PC-9 (cell line): ENCODE measurements around the gene USP38. TPM values are rescaled to one million over a fixed set of nuclear protein-coding genes. Genes with fewer than 3 reads are reported as not detected.

Experiments
- BruUV-seq: library from RNA; stranded (reverse); fragments of 400-500 nt; replicated peaks from 2 replicates; lab custom pipeline; 2021; lab: Mats Ljungman, UMichigan
- CTCF ChIA-PET: fragments of 300-600 bp; sonication (Branson Sonifier 250); formaldehyde crosslinking; loops from one replicate; lab custom pipeline; 2022; ENCODE audit warnings: antibody characterized with exemption; lab: Charles Lee
- POLR2A ChIA-PET: fragments of 300-600 bp; sonication (Branson Sonifier 250); formaldehyde crosslinking; loops from one replicate; lab custom pipeline; 2022; ENCODE audit warnings: antibody characterized with exemption; ENCODE audit not compliant: unreplicated experiment; lab: Charles Lee
- DNase-seq, 2 experiments: peaks; one replicate each; pipeline versions ENCODE4 v3.0.0 to v3.0.0-alpha.2; 2015 to 2022; ENCODE audit warnings: mixed read lengths in 1 of 2
- H2AFZ ChIP-seq: fragments of 200-600 bp; sonication (generic); 2 replicates; pipeline ENCODE4 v1.8.1; 2017; ENCODE audit warnings: antibody characterized with exemption
- H3F3A ChIP-seq: fragments of 200-600 bp; sonication (generic); 2 replicates; pipeline ENCODE4 v1.8.1; 2017; ENCODE audit warnings: antibody characterized with exemption, mild to moderate bottlenecking, low read depth; ENCODE audit not compliant: insufficient read depth
- H3K27ac ChIP-seq: fragments of 200-600 bp; sonication (generic); 2 replicates; pipeline ENCODE4 v1.6.1; 2016; ENCODE audit warnings: mixed run types
- H3K27me3 ChIP-seq: fragments of 200-600 bp; sonication (generic); 2 replicates; pipeline ENCODE4 v1.6.1; 2016; ENCODE audit warnings: low read depth, mixed run types; ENCODE audit not compliant: insufficient read depth
- H3K36me3 ChIP-seq: fragments of 200-600 bp; sonication (generic); 2 replicates; pipeline ENCODE4 v1.6.1; 2016; ENCODE audit warnings: low read depth, mixed run types
- H3K4me1 ChIP-seq: fragments of 200-600 bp; sonication (generic); replicated peaks from 2 replicates; pipeline ENCODE4 v1.6.1; 2016; ENCODE audit warnings: mixed run types; ENCODE audit not compliant: insufficient read depth
- H3K4me2 ChIP-seq: fragments of 200-600 bp; sonication (generic); 2 replicates; pipeline ENCODE4 v1.6.1; 2017; ENCODE audit warnings: mixed run types
- H3K4me3 ChIP-seq: fragments of 200-600 bp; sonication (generic); 2 replicates; pipeline ENCODE4 v1.6.1; 2016; ENCODE audit warnings: mixed run types
- H3K79me2 ChIP-seq: fragments of 200-600 bp; sonication (generic); 2 replicates; pipeline ENCODE4 v1.6.1; 2017; ENCODE audit warnings: low read depth, mixed run types
- H3K9me2 ChIP-seq: fragments of 200-600 bp; sonication (generic); 2 replicates; pipeline ENCODE4 v1.8.1; 2017; ENCODE audit warnings: mild to moderate bottlenecking; ENCODE audit not compliant: insufficient read depth
- H3K9me3 ChIP-seq: fragments of 200-600 bp; sonication (generic); 2 replicates; pipeline ENCODE4 v1.8.1; 2016; ENCODE audit warnings: low read depth; ENCODE audit not compliant: insufficient read depth
- H4K20me1 ChIP-seq: fragments of 200-600 bp; sonication (generic); 2 replicates; pipeline ENCODE4 v1.8.1; 2017; ENCODE audit not compliant: insufficient read depth
- EZH2 ChIP-seq: fragments of 200-600 bp; sonication (generic); IDR thresholded peaks from 2 replicates; pipeline ENCODE4 v1.8.0; 2017; ENCODE audit warnings: antibody characterized with exemption, low read depth
- intact Hi-C: fragments of 100-400 bp; cut with micrococcal nuclease; formaldehyde crosslinking; loops from one replicate; pipeline ENCODE4 v1.10.0; 2022; ENCODE audit not compliant: unreplicated experiment
- total RNA-seq: library from RNA; stranded (reverse); gene quantifications from 2 replicates; pipeline ENCODE4 v1.2.3, GENCODE V29; 2021
- TF ChIP-seq, protein P1 (sequence below): fragments of 200-600 bp; sonication (generic); conservative IDR thresholded peaks from 2 replicates; pipeline ENCODE4 v1.6.1; 2017; ENCODE audit warnings: mixed run types, antibody characterized with exemption, mild to moderate bottlenecking, moderate library complexity

Gene USP38
- total RNA-seq, 1 experiment from 2014 or later, result 11.9 TPM

DNA sequence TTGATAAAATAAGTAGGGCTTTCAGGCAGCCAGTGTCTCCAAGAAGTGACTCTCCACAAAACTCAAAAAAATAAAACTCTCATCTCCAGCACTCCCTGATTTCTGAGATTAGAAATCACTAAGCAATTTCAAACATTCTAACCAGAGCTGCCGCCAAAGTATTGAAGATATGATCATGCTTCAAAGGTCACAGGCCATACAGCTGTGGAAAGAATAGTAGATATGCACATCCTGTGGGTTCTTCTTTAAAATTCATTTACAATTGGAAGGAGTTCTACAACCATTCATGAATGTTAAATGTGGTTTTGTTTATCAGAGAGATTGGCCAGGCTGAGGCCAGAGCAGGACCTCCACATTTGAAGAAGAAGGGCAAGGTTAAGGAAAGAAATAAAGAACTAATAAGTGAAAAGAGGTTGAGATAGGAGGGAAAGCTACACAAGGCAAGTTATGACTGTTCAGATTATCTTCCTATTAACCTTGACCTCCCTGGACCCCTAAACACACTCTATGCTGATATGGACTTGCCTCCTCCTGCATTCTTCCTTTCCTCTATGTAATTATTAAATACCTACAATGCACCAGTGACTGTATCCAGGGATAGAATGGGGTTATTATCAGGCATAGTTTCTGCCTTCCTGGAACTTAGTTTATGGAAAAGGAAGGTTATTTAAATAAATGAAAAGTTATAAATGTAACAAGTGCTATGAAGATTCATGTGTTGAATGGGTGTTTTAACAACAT, 56.4 kb downstream of the USP38 start:
- BruUV-seq, result no TSS peak
- H3K4me2 ChIP-seq, result no peak overlapping the region

GRCh38 chr4:143241892-143242291, 57.2 kb downstream of the USP38 start:
- CTCF ChIA-PET, result no interaction called here
- no peak overlapping the region for H3K4me2 ChIP-seq
- BruUV-seq, result no TSS peak

More for the DNA sequence above, 56.4 kb downstream of the USP38 start:
- Histone ChIP-seq H3K79me2 (no peaks in the 10 kb centered on the region), H3K9me2 (no peaks in the 10 kb centered on the region), H2AFZ (peak overlapping the region; percentile 69; the same call in 1 of the 2 replicates), H3K9me3 (no peaks in the 10 kb centered on the region), H4K20me1 (no peaks in the 10 kb centered on the region), H3K4me3 (no peak overlapping the region), H3F3A (no peaks in the 10 kb centered on the region), H3K27ac (peak overlapping the region; percentile 44; the same call in 1 of the 2 replicates), H3K4me1 (peaks cover 4% of the 10 kb centered on the region; the same call in 1 of the 2 replicates), H3K27me3 (no peaks in the 10 kb centered on the region), H3K36me3 (no peaks in the 10 kb centered on the region)
- DNase-seq, result no peak
- TF ChIP-seq, protein P1, sequence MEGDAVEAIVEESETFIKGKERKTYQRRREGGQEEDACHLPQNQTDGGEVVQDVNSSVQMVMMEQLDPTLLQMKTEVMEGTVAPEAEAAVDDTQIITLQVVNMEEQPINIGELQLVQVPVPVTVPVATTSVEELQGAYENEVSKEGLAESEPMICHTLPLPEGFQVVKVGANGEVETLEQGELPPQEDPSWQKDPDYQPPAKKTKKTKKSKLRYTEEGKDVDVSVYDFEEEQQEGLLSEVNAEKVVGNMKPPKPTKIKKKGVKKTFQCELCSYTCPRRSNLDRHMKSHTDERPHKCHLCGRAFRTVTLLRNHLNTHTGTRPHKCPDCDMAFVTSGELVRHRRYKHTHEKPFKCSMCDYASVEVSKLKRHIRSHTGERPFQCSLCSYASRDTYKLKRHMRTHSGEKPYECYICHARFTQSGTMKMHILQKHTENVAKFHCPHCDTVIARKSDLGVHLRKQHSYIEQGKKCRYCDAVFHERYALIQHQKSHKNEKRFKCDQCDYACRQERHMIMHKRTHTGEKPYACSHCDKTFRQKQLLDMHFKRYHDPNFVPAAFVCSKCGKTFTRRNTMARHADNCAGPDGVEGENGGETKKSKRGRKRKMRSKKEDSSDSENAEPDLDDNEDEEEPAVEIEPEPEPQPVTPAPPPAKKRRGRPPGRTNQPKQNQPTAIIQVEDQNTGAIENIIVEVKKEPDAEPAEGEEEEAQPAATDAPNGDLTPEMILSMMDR, result no peak
- no peak for TF ChIP-seq EZH2
- CTCF ChIA-PET, result no interaction called here
- intact Hi-C loops, result no loop called here
- POLR2A ChIA-PET, result interaction anchor here (0.6 kb wide), 1 partner anchor 24 kb away, joined by 5 read pairs; no protein-coding TSS in a partner anchor

GRCh38 chr4:143243041-143243440, 58.3 kb downstream of the USP38 start:
- no peaks in the 10 kb centered on the region for H3K27me3 ChIP-seq
- no peaks in the 10 kb centered on the region for H3K79me2 ChIP-seq
- no peak overlapping the region for H2AFZ ChIP-seq
- no peak overlapping the region for H3K4me3 ChIP-seq
- no peak for TF ChIP-seq EZH2
- TF ChIP-seq, protein P1, result no peak
- no peaks in the 10 kb centered on the region for H3F3A ChIP-seq
- no peaks in the 10 kb centered on the region for H3K36me3 ChIP-seq
- no peaks in the 10 kb centered on the region for H4K20me1 ChIP-seq
- H3K27ac ChIP-seq, result no peak overlapping the region
- CTCF ChIA-PET, result no interaction called here
- H3K9me3 ChIP-seq, result no peaks in the 10 kb centered on the region
- no peak overlapping the region for H3K4me2 ChIP-seq
- POLR2A ChIA-PET, result interaction anchor here (0.6 kb wide), 1 partner anchor 1100 kb away, joined by 3 read pairs; no protein-coding TSS in a partner anchor
- intact Hi-C loops, result no loop called here
- no TSS peak for BruUV-seq
- no peak for DNase-seq
- no peaks in the 10 kb centered on the region for H3K9me2 ChIP-seq
- H3K4me1 ChIP-seq, result peaks cover 4% of the 10 kb centered on the region; the same call in 1 of the 2 replicates

More at GRCh38 chr4:143241892-143242291, 57.2 kb downstream of the USP38 start:
- Histone ChIP-seq H2AFZ (peak overlapping the region; percentile 69), H3K9me2 (no peaks in the 10 kb centered on the region), H3K4me1 (peaks cover 4% of the 10 kb centered on the region; the same call in 1 of the 2 replicates), H3K9me3 (no peaks in the 10 kb centered on the region), H3K79me2 (no peaks in the 10 kb centered on the region), H3K4me3 (no peak overlapping the region), H3K27ac (peak overlapping the region; percentile 44; the same call in 1 of the 2 replicates), H3F3A (no peaks in the 10 kb centered on the region), H3K36me3 (no peaks in the 10 kb centered on the region), H4K20me1 (no peaks in the 10 kb centered on the region), H3K27me3 (no peaks in the 10 kb centered on the region)
- TF ChIP-seq, protein P1, result no peak
- TF ChIP-seq EZH2, result no peak
- POLR2A ChIA-PET, result interaction anchor here (0.6 kb wide), 1 partner anchor 24 kb away, joined by 5 read pairs; no protein-coding TSS in a partner anchor
- peak in 1 of 2 experiments; percentile 4 for DNase-seq
- intact Hi-C loops, result no loop called here
